ENCODE measurements around the gene STK39. TPM values are rescaled to one million over a fixed set of nuclear protein-coding genes. Genes with fewer than 3 reads are reported as not detected.

Gene STK39
- total and polyA plus RNA-seq, 2 donors (not counting 1 experiment from before 2014, with no cell fraction given), result 2.3 to 14.6 TPM

- Histone ChIP-seq H3K27ac (ENCODE audit: low read length in 2 of 2) (no peak overlapping the region), H3K9ac (ENCODE audit: low read length) (no peak overlapping the region), H3K27me3 (replicated peaks in 1 of 4; ENCODE audit: control extremely low read depth in 1 of 4, control insufficient read depth in 3 of 4, insufficient read depth in 4 of 4, low read length in 3 of 4) (no peaks in the 10 kb centered on the region), H3K79me2 (ENCODE audit: control insufficient read depth, insufficient read depth, low read length) (no peaks in the 10 kb centered on the region), H3K4me2 (replicated peaks; ENCODE audit: low read depth, low read length, poor library complexity, severe bottlenecking) (peak overlapping the region; percentile 12), H3K4me1 (ENCODE audit: control insufficient read depth in 2 of 2, insufficient read depth in 2 of 2, low read length in 2 of 2) (peaks cover 4 to 8% of the 10 kb centered on the region in 2 donors), H3K36me3 (replicated peaks in 1 of 2; ENCODE audit: control extremely low read depth in 1 of 2, control insufficient read depth in 1 of 2, extremely low read depth in 1 of 2, insufficient read depth in 2 of 2, low read length in 1 of 2) (peaks cover 0 to 6% of the 10 kb centered on the region in 2 experiments), H3K9me3 (ENCODE audit: control extremely low read depth in 1 of 3, control insufficient read depth in 2 of 3, insufficient read depth in 1 of 3, low read length in 2 of 3) (no peaks in the 10 kb centered on the region), H3K4me3 (ENCODE audit: control extremely low read depth in 1 of 5, extremely low read depth in 1 of 5, insufficient read depth in 1 of 5, low read depth in 2 of 5, low read length in 4 of 5) (no peak overlapping the region), H2AFZ (ENCODE audit: insufficient read depth, low read depth, low read length, poor library complexity, severe bottlenecking) (peak overlapping the region; percentile 51), H4K20me1 (ENCODE audit: control insufficient read depth, insufficient read depth, low read length, poor library complexity, severe bottlenecking) (no peaks in the 10 kb centered on the region)
- no peaks in the 10 kb centered on the region for H3K27me3 Mint-ChIP-seq
- CTCF ChIA-PET, result interaction anchor here (0.6 to 6.8 kb wide), 71 partner anchors 8 to 1581 kb away, joined by 3 to 145 read pairs (median 4); no protein-coding TSS in a partner anchor
- DNase-seq (peak; percentile 73), ATAC-seq (ENCODE audit: low read depth) (peak; percentile 61)
- WGBS (ENCODE audit: insufficient coverage), result 19% methylated on average over 4 of the region's 10 CpGs
- H3K9me3 Mint-ChIP-seq (ENCODE audit: insufficient read depth), result no peaks in the 10 kb centered on the region
- H3K4me3 Mint-ChIP-seq, result no peak overlapping the region
- H3K4me1 Mint-ChIP-seq, result no peaks in the 10 kb centered on the region
- intact Hi-C loops (cut with micrococcal nuclease), result loop anchor here (1.0 to 10.0 kb wide), 3 partner anchors 154 to 857 kb away; no protein-coding TSS in a partner anchor
- no peak overlapping the region for H3K27ac Mint-ChIP-seq
- POLR2A ChIA-PET, result interaction anchor here (0.7 kb wide), 1 partner anchor 423 kb away, joined by 4 read pairs; no protein-coding TSS in a partner anchor
- TF ChIP-seq CTCF (IDR thresholded peaks at IDR 0.05) (peak; percentile 75), EZH2 (IDR thresholded peaks at IDR 0.05; ENCODE audit: borderline replicate concordance, insufficient read depth, low read depth, low read length, poor library complexity, severe bottlenecking) (no peak)
Measured at GRCh38 chr2:168118733-168119514, 128.5 kb downstream of the STK39 start.

GRCh38 chr2:168116448-168116847 lies 130.9 kb downstream of the STK39 start:
- Mint-ChIP-seq H3K4me3 (no peak overlapping the region), H3K27me3 (no peaks in the 10 kb centered on the region), H3K27ac (no peak overlapping the region), H3K9me3 (ENCODE audit: insufficient read depth) (no peaks in the 10 kb centered on the region), H3K4me1 (no peaks in the 10 kb centered on the region)
- 88% methylated on average over 1 of the region's 2 CpGs for WGBS (ENCODE audit: insufficient coverage)
- ATAC-seq (ENCODE audit: low read depth) (no peak), DNase-seq (no peak)
- CTCF ChIA-PET, result interaction anchor here (0.8 to 6.8 kb wide), 8 partner anchors 10 to 1579 kb away, joined by 3 to 145 read pairs (median 4); no protein-coding TSS in a partner anchor
- no peak overlapping the region for H3K4me3 ChIP-seq (ENCODE audit: control extremely low read depth in 1 of 5, extremely low read depth in 1 of 5, insufficient read depth in 1 of 5, low read depth in 2 of 5, low read length in 4 of 5)
- H4K20me1 ChIP-seq (ENCODE audit: control insufficient read depth, insufficient read depth, low read length, poor library complexity, severe bottlenecking), result no peaks in the 10 kb centered on the region
- no peaks in the 10 kb centered on the region for H3K27me3 ChIP-seq (replicated peaks in 1 of 4; ENCODE audit: control extremely low read depth in 1 of 4, control insufficient read depth in 3 of 4, insufficient read depth in 4 of 4, low read length in 3 of 4)
- no peak overlapping the region for H3K4me2 ChIP-seq (replicated peaks; ENCODE audit: low read depth, low read length, poor library complexity, severe bottlenecking)
- H3K9me3 ChIP-seq (ENCODE audit: control extremely low read depth in 1 of 3, control insufficient read depth in 2 of 3, insufficient read depth in 1 of 3, low read length in 2 of 3), result no peaks in the 10 kb centered on the region
- no peaks in the 10 kb centered on the region for H3K79me2 ChIP-seq (ENCODE audit: control insufficient read depth, insufficient read depth, low read length)
- POLR2A ChIA-PET, result no interaction called here
- intact Hi-C loops (cut with micrococcal nuclease), result loop anchor here (5.0 to 10.0 kb wide), 2 partner anchors 392 to 854 kb away; no protein-coding TSS in a partner anchor
- peaks cover 4 to 8% of the 10 kb centered on the region in 2 donors for H3K4me1 ChIP-seq (ENCODE audit: control insufficient read depth in 2 of 2, insufficient read depth in 2 of 2, low read length in 2 of 2)
- H3K9ac ChIP-seq (ENCODE audit: low read length), result no peak overlapping the region
- TF ChIP-seq EZH2 (IDR thresholded peaks at IDR 0.05; ENCODE audit: borderline replicate concordance, insufficient read depth, low read depth, low read length, poor library complexity, severe bottlenecking) (no peak), CTCF (IDR thresholded peaks at IDR 0.05) (no peak)
- H3K36me3 ChIP-seq (replicated peaks in 1 of 2; ENCODE audit: control extremely low read depth in 1 of 2, control insufficient read depth in 1 of 2, extremely low read depth in 1 of 2, insufficient read depth in 2 of 2, low read length in 1 of 2), result no peaks in the 10 kb centered on the region
- H2AFZ ChIP-seq (ENCODE audit: insufficient read depth, low read depth, low read length, poor library complexity, severe bottlenecking), result no peak overlapping the region
- no peak overlapping the region for H3K27ac ChIP-seq (ENCODE audit: low read length in 2 of 2)

Measured in B cell (primary cell).